IPS-15b (cell line): Measurements from ENCODE around the gene CDKAL1.

ENCODE experiments used
- H3K27me3 ChIP-seq: one replicate; pipeline ENCODE4 v1.6.1; 2013; ENCODE audit warnings: low read length; ENCODE audit not compliant: control insufficient read depth, insufficient read depth
- H3K36me3 ChIP-seq: one replicate; pipeline ENCODE4 v1.6.1; 2013; ENCODE audit warnings: low read length; ENCODE audit not compliant: control insufficient read depth, insufficient read depth
- H3K4me1 ChIP-seq: one replicate; pipeline ENCODE4 v1.6.1; 2013; ENCODE audit warnings: mild to moderate bottlenecking, low read length; ENCODE audit not compliant: control insufficient read depth, insufficient read depth
- H3K4me3 ChIP-seq: one replicate; pipeline ENCODE4 v1.5.1; 2013; ENCODE audit warnings: low read depth, low read length
- H3K9ac ChIP-seq: one replicate; pipeline ENCODE4 v1.6.1; 2013; ENCODE audit warnings: low read depth, mild to moderate bottlenecking, low read length
- H3K9me3 ChIP-seq: one replicate; pipeline ENCODE4 v1.6.1; 2013; ENCODE audit warnings: mild to moderate bottlenecking, low read length; ENCODE audit not compliant: control insufficient read depth, insufficient read depth

CDKAL1 gene

DNA sequence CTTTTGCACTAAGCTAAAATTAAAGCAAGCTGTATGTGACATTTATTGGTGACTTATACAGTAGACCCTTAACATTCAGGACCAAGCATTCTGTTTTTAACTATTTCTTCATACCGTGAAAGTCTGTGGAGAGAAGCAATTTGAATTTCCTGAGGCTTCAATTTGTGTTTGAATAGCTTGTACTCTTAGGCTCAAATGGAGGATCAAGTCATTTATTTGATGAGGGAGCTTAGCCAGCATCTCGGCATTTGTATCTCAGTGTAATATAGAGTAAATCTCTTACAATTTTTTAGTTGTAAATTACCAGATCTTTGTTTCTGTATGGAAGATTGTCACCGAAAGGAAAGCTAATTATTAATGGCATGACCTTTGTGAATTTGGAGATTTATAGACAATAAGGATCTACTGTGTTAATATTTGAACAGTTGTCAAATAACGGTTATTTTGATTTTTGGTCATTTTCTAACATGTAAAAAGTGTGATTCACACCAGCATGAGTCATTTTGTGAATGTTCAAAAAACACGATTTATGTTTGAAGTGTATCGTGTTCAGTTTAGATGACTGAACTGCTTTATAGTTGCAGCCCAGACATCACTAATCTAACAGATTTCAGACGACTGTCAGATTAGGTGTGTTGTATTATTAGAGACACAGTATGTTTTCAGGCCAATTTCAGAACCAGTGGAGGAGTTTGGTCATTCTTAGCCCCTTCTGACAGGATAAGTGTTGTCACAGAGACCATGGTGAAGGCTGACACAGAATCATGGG lies 332.9 kb downstream of the CDKAL1 start:
- Histone ChIP-seq H3K27me3 (no peaks in the 10 kb centered on the region), H3K4me3 (no peak overlapping the region), H3K36me3 (no peaks in the 10 kb centered on the region), H3K9ac (no peak overlapping the region), H3K9me3 (no peaks in the 10 kb centered on the region), H3K4me1 (peaks cover 37% of the 10 kb centered on the region)

DNA sequence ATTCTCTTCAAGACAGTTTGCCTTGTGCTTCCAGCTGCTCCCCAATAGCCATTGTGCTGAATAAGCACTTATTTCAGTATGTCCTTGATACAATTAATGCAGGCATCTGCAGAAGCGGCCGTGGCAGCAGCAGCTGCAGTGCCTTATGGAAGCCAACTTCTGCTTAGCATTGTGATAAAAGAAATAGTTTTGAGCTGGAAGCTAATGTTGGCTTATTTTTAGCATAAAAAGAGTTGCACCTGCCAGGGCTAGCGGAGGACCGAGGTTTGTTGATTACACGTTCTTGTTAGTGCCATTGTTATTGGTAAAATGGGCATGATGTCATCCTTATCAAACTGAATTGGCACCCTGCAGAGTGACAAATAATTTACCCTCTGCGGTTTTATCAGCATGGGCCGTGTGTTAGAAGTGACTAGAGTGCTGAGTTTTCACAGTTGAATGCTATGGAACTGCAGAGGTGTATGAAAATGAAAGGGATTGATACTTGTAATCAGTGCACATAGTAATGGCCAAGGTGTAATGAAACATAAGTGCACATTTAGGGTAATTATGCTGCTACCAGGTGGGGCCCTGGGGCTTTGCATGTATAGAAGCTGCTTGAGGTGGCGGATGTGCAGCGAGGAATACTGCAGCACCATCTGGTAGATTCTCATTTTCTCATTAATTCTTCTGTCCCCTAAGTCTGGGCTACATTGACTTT lies 334.3 kb downstream of the CDKAL1 start:
- Histone ChIP-seq H3K27me3 (no peaks in the 10 kb centered on the region), H3K4me3 (no peak overlapping the region), H3K4me1 (peaks cover 43% of the 10 kb centered on the region), H3K9me3 (no peaks in the 10 kb centered on the region), H3K36me3 (no peaks in the 10 kb centered on the region), H3K9ac (no peak overlapping the region)

DNA sequence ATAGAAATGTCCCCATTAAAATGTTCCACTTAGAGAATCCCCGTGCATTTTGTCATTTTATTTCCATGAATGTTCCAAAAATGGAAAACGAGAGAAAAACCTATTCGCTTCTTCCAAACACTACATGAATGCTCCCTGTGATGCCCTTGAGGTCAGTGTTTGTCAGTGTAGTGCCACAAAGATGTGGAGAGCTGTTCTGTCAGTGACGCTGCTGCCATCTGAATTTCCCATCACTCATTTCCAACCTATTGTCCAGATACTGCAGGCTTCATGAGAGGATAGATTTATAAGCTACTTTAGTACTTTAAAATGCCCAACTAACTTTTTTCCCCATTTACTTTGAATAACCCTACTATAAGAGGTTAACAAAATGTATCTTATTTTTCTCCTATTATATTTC lies 335.8 kb downstream of the CDKAL1 start:
- no peak overlapping the region for H3K9ac ChIP-seq
- H3K27me3 ChIP-seq = no peaks in the 10 kb centered on the region
- no peaks in the 10 kb centered on the region for H3K9me3 ChIP-seq
- no peaks in the 10 kb centered on the region for H3K36me3 ChIP-seq
- H3K4me1 ChIP-seq = peaks cover 46% of the 10 kb centered on the region
- no peak overlapping the region for H3K4me3 ChIP-seq

DNA sequence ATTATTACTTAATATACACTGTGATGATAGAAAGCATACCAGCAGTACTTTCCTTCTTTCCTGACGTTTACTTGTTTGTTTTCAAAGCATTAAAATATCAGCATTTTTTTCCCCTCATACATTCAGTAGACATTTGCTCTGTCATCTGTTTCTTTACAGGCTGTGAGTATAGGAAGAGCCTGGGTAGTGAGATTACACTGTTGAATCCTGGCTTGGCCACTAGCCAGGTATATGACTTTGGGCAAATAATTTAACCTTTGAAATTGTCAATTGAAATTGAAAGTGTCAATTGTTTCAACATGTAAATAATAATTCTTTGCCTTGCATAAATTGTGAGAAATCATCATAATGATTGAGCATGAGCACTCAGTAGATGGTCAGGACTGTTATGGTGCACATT lies 336.2 kb downstream of the CDKAL1 start:
- Histone ChIP-seq H3K27me3 (no peaks in the 10 kb centered on the region), H3K36me3 (no peaks in the 10 kb centered on the region), H3K4me3 (no peak overlapping the region), H3K4me1 (peaks cover 47% of the 10 kb centered on the region), H3K9ac (no peak overlapping the region), H3K9me3 (no peaks in the 10 kb centered on the region)

DNA sequence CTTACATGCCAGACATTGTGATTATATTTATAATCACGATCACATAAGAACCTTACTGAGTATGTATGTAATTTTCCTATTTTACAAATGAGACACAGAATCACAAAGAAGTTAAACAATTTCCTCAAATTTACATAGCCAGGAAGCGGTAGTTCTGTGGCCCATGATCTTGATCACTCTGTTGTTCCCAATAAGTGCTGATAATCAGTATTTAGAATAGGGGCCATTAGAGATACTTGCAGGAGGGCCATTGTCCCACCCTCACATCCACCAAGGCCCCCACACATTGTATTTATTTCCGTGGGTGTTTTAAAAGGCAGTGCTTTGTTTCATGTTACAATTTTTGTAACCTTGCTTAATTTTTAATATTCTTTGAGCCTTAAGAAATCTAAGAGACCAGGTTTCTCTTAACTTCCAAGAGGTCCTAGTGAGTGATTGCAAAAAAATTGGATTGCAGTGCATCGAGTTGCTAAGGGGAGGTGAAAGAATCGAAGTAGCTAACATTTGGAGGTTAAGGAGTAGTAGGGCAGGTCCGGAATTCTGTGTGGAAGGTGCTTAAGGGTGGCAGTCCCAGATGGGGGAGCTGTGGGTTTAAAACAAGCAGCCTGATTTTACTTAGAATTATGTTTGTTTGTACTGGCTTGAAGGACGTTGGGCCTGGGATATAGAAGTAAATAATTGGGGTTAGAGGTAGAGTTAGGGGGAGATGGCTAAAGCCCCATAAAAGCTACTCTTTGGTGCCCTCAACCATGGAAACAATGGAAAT lies 339.4 kb downstream of the CDKAL1 start:
- Histone ChIP-seq H3K4me1 (peaks cover 39% of the 10 kb centered on the region), H3K9ac (no peak overlapping the region), H3K27me3 (no peaks in the 10 kb centered on the region), H3K9me3 (no peaks in the 10 kb centered on the region), H3K4me3 (no peak overlapping the region), H3K36me3 (no peaks in the 10 kb centered on the region)

DNA sequence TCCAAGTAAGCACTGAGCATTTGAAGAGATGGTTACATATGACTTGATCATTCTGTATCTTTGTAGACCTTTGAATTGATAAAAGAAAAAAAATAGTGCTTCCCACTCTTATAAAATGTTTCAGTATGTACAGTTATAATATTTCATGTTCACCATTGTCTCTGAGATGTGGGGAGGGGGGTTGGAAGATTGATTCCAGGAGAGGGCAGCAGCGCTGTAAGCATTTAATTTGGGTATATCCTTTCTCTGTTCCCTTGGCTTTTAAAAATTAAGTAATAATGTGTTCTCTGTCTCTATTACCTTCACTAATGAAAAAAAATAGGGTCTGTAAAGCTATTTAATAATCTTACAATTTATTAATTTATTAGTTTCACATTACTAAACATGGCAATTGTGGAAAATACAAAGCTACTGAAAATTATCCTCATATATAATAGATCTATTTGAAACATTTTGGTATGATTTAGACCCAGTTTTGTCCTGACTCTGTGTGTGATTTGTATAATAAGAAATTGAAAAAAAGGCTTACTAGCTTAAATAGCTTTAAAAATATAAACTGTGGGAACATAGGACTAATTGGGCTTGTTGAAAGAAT lies 341.2 kb downstream of the CDKAL1 start:
- Histone ChIP-seq H3K36me3 (no peaks in the 10 kb centered on the region), H3K9me3 (no peaks in the 10 kb centered on the region), H3K4me3 (no peak overlapping the region), H3K27me3 (no peaks in the 10 kb centered on the region), H3K9ac (no peak overlapping the region), H3K4me1 (peaks cover 40% of the 10 kb centered on the region)

DNA sequence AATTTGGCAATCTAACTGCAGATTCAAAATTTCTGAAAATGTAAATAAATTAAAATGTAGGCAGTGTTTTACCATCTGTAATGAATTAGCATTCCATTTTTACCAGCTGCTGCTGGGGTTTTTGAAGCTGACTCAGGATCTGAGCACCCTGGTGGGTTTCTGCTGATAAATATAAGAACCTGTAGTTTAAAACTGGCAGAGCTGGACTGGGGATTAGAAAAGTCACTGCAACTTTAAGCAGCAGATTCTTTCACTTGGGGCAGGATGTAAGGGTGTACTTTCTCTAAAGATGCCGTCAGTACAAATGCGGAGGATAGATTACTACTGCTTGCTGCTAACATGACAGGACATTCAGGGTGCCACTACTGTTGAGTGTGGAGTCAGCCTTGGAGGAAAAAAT lies 341.8 kb downstream of the CDKAL1 start:
- Histone ChIP-seq H3K27me3 (no peaks in the 10 kb centered on the region), H3K4me1 (peaks cover 44% of the 10 kb centered on the region), H3K36me3 (no peaks in the 10 kb centered on the region), H3K4me3 (no peak overlapping the region), H3K9ac (no peak overlapping the region), H3K9me3 (no peaks in the 10 kb centered on the region)

DNA sequence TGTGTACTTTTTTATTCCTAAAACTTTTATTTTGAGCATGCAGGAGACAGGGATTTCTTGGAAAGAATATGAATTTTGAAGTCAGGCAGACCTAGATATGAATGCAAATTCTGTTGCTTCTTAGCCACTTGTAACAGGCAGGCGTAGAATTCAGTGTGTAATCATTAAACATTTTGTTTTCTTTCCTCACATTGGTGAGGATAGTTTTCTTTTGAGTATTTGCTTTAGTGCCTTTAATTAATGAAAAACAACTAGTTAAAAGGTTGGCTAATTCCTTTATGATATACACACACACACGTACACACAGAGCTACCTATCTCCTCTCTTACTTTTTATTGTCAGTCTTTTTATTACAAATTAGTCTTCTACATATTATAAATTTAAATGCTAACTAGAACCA lies 342.3 kb downstream of the CDKAL1 start:
- H3K27me3 ChIP-seq = no peaks in the 10 kb centered on the region
- H3K4me1 ChIP-seq = peaks cover 49% of the 10 kb centered on the region
- H3K4me3 ChIP-seq = no peak overlapping the region
- no peak overlapping the region for H3K9ac ChIP-seq
- H3K9me3 ChIP-seq = no peaks in the 10 kb centered on the region
- H3K36me3 ChIP-seq = no peaks in the 10 kb centered on the region

DNA sequence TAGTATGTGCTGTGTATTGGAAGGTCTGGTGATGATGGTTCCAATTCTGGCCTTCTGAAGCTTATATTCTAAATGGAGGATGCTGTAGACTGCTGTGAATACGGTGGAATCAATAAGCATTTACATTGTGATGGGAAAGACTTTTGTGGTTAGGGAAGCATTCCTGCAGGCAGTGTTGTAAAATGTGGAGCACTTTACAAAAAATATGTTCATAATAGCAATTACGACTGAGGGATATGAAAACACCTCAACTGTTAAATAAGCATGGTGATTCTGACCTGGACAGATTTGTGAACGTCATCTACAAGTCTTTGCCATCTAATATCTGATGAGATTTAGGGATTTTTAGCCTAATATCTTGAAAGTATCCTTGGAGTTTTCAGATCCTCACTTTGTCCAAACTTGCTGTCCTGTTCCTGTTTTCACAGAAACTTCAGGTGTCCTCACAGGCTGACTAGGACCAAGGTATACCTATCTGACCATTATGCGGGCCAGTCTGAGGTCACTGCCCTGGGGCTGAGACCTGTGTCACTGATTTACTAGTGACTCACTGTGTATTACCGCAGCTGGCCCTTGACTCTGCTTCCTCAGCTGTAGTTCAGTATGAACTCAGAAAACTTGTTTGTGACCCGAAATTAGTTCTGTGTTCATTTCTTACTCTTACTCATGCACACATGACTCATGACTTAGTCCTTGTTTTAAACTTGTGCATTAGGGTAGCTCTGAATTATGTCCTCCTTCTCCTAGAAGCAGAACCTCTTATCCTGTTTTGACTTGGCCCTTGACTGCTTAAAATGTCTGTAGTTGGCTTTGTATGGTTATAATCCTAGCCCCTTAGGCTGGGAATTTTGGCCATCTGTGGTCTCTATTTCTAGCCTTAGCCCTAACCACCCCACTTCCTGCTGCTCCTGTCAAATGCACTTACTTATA lies 343.0 kb downstream of the CDKAL1 start:
- Histone ChIP-seq H3K9me3 (no peaks in the 10 kb centered on the region), H3K27me3 (no peaks in the 10 kb centered on the region), H3K4me3 (no peak overlapping the region), H3K36me3 (no peaks in the 10 kb centered on the region), H3K9ac (no peak overlapping the region), H3K4me1 (peaks cover 50% of the 10 kb centered on the region)

DNA sequence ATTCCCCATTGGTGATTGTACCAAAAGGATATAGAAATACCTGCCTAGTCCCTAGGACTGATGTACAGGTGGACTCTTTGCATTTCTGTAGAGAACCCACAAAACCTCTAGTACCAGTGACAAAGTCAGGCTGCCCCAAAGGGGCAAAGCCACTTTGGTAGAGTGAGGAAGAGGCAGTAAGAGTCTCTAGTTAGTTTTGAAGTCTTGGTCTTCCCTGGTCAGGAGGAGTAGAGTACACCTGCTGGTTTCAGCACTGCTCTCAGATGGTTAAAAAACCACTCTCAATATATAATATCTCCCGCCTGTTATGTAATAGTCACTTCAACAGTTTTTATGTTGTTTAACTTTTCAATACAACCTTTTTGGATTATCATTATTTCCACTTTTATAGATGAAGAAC lies 344.9 kb downstream of the CDKAL1 start:
- Histone ChIP-seq H3K4me1 (peaks cover 41% of the 10 kb centered on the region), H3K27me3 (no peaks in the 10 kb centered on the region), H3K4me3 (no peak overlapping the region), H3K9me3 (peaks cover 2% of the 10 kb centered on the region), H3K9ac (no peak overlapping the region), H3K36me3 (no peaks in the 10 kb centered on the region)

DNA sequence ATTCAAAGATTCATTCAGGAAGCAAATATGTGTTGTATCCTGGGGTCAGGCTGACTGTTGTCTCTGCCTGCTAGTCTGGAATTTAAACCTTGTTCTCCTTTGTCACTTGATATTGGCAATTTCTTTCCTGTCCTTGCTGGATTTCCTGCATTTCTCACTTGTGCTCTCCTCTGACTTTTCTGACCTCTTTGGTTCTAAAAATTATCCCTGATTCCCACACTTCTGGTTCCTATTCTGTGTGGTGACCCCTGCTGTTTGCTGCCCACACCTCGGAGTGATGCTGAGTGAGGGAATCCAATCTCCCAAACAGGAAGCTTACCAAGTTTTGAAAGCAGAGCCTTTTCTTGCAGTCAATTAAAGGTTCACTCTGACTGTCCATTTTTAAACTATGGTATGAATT lies 345.3 kb downstream of the CDKAL1 start:
- Histone ChIP-seq H3K9ac (no peak overlapping the region), H3K27me3 (no peaks in the 10 kb centered on the region), H3K36me3 (no peaks in the 10 kb centered on the region), H3K9me3 (peaks cover 2% of the 10 kb centered on the region), H3K4me1 (peaks cover 40% of the 10 kb centered on the region), H3K4me3 (no peak overlapping the region)
